K562 (cell line): ENCODE measurements around the gene CCNJL.

ENCODE experiments used
- BDP1 ChIP-seq: IDR thresholded peaks from 3 replicates; pipeline ENCODE4 v1.6.1; 2011; ENCODE audit not compliant: insufficient read length, insufficient read depth
- CBX3 ChIP-seq, 2 experiments: IDR thresholded peaks; 1 replicate in 1 of 2; 2 replicates in 1 of 2; pipeline ENCODE4 v1.6.1; 2012; ENCODE audit warnings: inconsistent platforms in 2 of 2, low read length in 2 of 2, borderline replicate concordance in 1 of 2, control low read depth in 1 of 2
- CREB1 ChIP-seq, 2 experiments: sonication (generic) in 1 of 2; formaldehyde crosslinking in 1 of 2; IDR thresholded peaks; 2 replicates each; pipeline versions ENCODE4 v1.6.1 to v1.8.0; 2012 to 2022; ENCODE audit warnings: inconsistent platforms in 1 of 2, mild to moderate bottlenecking in 1 of 2, missing genetic modification reagents in 1 of 2, moderate library complexity in 1 of 2
- EZH2 ChIP-seq: IDR thresholded peaks from 2 replicates; pipeline ENCODE4 v1.6.1; 2012; ENCODE audit warnings: low read depth, mild to moderate bottlenecking, inconsistent platforms, low read length, borderline replicate concordance
- FOXJ2 ChIP-seq: fragments of 200-800 bp; sonication (Bioruptor generic); IDR thresholded peaks from 2 replicates; pipeline ENCODE4 v1.6.1; 2016; ENCODE audit warnings: missing genetic modification characterization, missing compliant biosample characterization
- ILF3 ChIP-seq: fragments of 450-650 bp; IDR thresholded peaks from 2 replicates; pipeline ENCODE4 v1.6.1; 2018; ENCODE audit warnings: antibody characterized with exemption, mild to moderate bottlenecking, moderate library complexity, borderline replicate concordance
- MBD1 ChIP-seq: fragments of 250-450 bp; sonication (Bioruptor Pico); IDR thresholded peaks from 2 replicates; pipeline ENCODE4 v1.8.0; 2022; ENCODE audit warnings: inconsistent platforms
- POLR2A ChIP-seq: fragments of 450-650 bp; conservative IDR thresholded peaks from 2 replicates; pipeline ENCODE4 v1.6.1; 2016
- POU5F1 ChIP-seq: fragments of 150-350 bp; IDR thresholded peaks from 2 replicates; pipeline ENCODE4 v1.6.1; 2014; ENCODE audit warnings: borderline replicate concordance, low read length, low read depth, mild to moderate bottlenecking; ENCODE audit not compliant: partially characterized antibody
- RCOR1 ChIP-seq, 2 experiments: IDR thresholded peaks; 2 replicates each; pipeline ENCODE4 v1.6.1; 2012; ENCODE audit warnings: low read depth in 2 of 2, low read length in 2 of 2, borderline replicate concordance in 1 of 2, improper control_type of control experiment in 1 of 2
- TEAD1 ChIP-seq, 2 experiments: fragments of 450-650 bp in 1 of 2; sonication (generic) in 1 of 2; formaldehyde crosslinking; IDR thresholded peaks; 2 replicates each; pipeline versions ENCODE4 v1.4.0 to v1.8.0; 2020 to 2022; ENCODE audit warnings: mild to moderate bottlenecking in 2 of 2, missing genetic modification reagents in 1 of 2
- ZBTB26 ChIP-seq: fragments of 450-650 bp; formaldehyde crosslinking; IDR thresholded peaks from 2 replicates; pipeline ENCODE4 v1.4.0; 2022; ENCODE audit warnings: missing genetic modification characterization
- ZNF395 ChIP-seq: fragments of 200-800 bp; sonication (Bioruptor generic); IDR thresholded peaks from 2 replicates; pipeline ENCODE4 v1.6.1; 2017; ENCODE audit warnings: missing genetic modification characterization, missing compliant biosample characterization
- TF ChIP-seq, protein P1 (sequence below), 3 experiments: IDR thresholded peaks in 2 of 3; conservative IDR thresholded peaks in 1 of 3; 2 replicates each; pipeline ENCODE4 v1.5.1; 2011 to 2012; ENCODE audit warnings: low read length in 3 of 3, mild to moderate bottlenecking in 3 of 3, control low read depth in 2 of 3, improper control_type of control experiment in 1 of 3, inconsistent platforms in 1 of 3, low read depth in 1 of 3, mixed read lengths in 1 of 3, moderate library complexity in 1 of 3; ENCODE audit not compliant: insufficient read depth in 2 of 3

- TF ChIP-seq TEAD1 (CRISPR knock-in tag; IDR thresholded peaks at IDR 0.05) (no peak), CREB1 (IDR thresholded peaks at IDR 0.05) (no peak), CREB1 (CRISPR knock-in tag; IDR thresholded peaks at IDR 0.05) (no peak), RCOR1 (IDR thresholded peaks at IDR 0.05; ENCODE audit: borderline replicate concordance in 1 of 2, low read depth in 2 of 2, low read length in 2 of 2) (no peak), EZH2 (no peak), POU5F1 (no peak), CBX3 (IDR thresholded peaks at IDR 0.05; ENCODE audit: borderline replicate concordance in 1 of 2, low read length in 2 of 2) (no peak), BDP1 (no peak), FOXJ2 (tag) (no peak), ZNF395 (CRISPR knock-in tag) (no peak), ZBTB26 (CRISPR knock-in tag) (no peak), MBD1 (CRISPR knock-in tag) (no peak), ILF3 (no peak), POLR2A (no peak)
- TF ChIP-seq, protein P1, sequence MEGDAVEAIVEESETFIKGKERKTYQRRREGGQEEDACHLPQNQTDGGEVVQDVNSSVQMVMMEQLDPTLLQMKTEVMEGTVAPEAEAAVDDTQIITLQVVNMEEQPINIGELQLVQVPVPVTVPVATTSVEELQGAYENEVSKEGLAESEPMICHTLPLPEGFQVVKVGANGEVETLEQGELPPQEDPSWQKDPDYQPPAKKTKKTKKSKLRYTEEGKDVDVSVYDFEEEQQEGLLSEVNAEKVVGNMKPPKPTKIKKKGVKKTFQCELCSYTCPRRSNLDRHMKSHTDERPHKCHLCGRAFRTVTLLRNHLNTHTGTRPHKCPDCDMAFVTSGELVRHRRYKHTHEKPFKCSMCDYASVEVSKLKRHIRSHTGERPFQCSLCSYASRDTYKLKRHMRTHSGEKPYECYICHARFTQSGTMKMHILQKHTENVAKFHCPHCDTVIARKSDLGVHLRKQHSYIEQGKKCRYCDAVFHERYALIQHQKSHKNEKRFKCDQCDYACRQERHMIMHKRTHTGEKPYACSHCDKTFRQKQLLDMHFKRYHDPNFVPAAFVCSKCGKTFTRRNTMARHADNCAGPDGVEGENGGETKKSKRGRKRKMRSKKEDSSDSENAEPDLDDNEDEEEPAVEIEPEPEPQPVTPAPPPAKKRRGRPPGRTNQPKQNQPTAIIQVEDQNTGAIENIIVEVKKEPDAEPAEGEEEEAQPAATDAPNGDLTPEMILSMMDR (IDR thresholded peaks at IDR 0.05 in 2 of 3, conservative IDR thresholded peaks at IDR 0.05 in 1 of 3; ENCODE audit: insufficient read depth in 2 of 3, low read depth in 1 of 3, low read length in 3 of 3): no peak
These were observed 27.2 kb upstream of the CCNJL start for GRCh38 chr5:160339406-160340130.
